C4-2B (cell line): ENCODE data around the gene MCEMP1.

ENCODE experiments used
- ZFX ChIP-seq: fragments of 450-650 bp; IDR thresholded peaks from 2 replicates; pipeline ENCODE4 v1.6.1; 2017
- TF ChIP-seq, protein P1 (sequence below): fragments of 450-650 bp; conservative IDR thresholded peaks from 2 replicates; pipeline ENCODE4 v1.5.1; 2017; ENCODE audit warnings: mild to moderate bottlenecking

- TF ChIP-seq, protein P1, sequence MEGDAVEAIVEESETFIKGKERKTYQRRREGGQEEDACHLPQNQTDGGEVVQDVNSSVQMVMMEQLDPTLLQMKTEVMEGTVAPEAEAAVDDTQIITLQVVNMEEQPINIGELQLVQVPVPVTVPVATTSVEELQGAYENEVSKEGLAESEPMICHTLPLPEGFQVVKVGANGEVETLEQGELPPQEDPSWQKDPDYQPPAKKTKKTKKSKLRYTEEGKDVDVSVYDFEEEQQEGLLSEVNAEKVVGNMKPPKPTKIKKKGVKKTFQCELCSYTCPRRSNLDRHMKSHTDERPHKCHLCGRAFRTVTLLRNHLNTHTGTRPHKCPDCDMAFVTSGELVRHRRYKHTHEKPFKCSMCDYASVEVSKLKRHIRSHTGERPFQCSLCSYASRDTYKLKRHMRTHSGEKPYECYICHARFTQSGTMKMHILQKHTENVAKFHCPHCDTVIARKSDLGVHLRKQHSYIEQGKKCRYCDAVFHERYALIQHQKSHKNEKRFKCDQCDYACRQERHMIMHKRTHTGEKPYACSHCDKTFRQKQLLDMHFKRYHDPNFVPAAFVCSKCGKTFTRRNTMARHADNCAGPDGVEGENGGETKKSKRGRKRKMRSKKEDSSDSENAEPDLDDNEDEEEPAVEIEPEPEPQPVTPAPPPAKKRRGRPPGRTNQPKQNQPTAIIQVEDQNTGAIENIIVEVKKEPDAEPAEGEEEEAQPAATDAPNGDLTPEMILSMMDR = no peak
- TF ChIP-seq ZFX = no peak
Measured at GRCh38 chr19:7648265-7649014, 28.4 kb upstream of the MCEMP1 start.
